Measurements from ENCODE around the gene PDF. TPM values are rescaled to one million over a fixed set of nuclear protein-coding genes. Genes with fewer than 3 reads are reported as not detected.

Gene PDF
- total RNA-seq, 1 donor = 11.2 TPM

GRCh38 chr16:69316595-69317034 is 13.8 kb downstream of the PDF start:
- Histone ChIP-seq H3K27ac (ENCODE audit: low read depth, low read length) (no peak overlapping the region), H3K27me3 (ENCODE audit: insufficient read depth, low read length) (no peaks in the 10 kb centered on the region), H3K4me2 (ENCODE audit: insufficient read depth, low read length) (no peak overlapping the region), H3K4me1 (ENCODE audit: insufficient read depth, low read length) (peaks cover 6% of the 10 kb centered on the region), H3K36me3 (ENCODE audit: insufficient read depth, low read length) (peaks cover 75% of the 10 kb centered on the region), H4K20me1 (ENCODE audit: insufficient read depth, low read length) (peaks cover 28% of the 10 kb centered on the region), H3K4me3 (ENCODE audit: insufficient read depth, low read length) (no peak overlapping the region), H3K79me2 (ENCODE audit: insufficient read depth, low read length) (peaks cover 85% of the 10 kb centered on the region), H2AFZ (ENCODE audit: low read length) (no peak overlapping the region), H3K9me3 (ENCODE audit: low read depth, low read length) (no peaks in the 10 kb centered on the region)
- no peak for DNase-seq (ENCODE audit: insufficient read length, low spot score, missing footprints)
- no peak for TF ChIP-seq CTCF (IDR thresholded peaks at IDR 0.05; ENCODE audit: extremely low read depth, low read depth, low read length)

GRCh38 chr16:69315486-69316311 is 14.7 kb downstream of the PDF start:
- Histone ChIP-seq H3K36me3 (ENCODE audit: insufficient read depth, low read length) (peaks cover 66% of the 10 kb centered on the region), H3K4me3 (ENCODE audit: insufficient read depth, low read length) (no peak overlapping the region)

GRCh38 chr16:69314534-69314933 is 15.9 kb downstream of the PDF start:
- no peak for DNase-seq (ENCODE audit: insufficient read length, low spot score, missing footprints)
- Histone ChIP-seq H2AFZ (ENCODE audit: low read length) (no peak overlapping the region), H3K4me1 (ENCODE audit: insufficient read depth, low read length) (peaks cover 6% of the 10 kb centered on the region), H3K27ac (ENCODE audit: low read depth, low read length) (no peak overlapping the region), H3K4me2 (ENCODE audit: insufficient read depth, low read length) (no peak overlapping the region), H4K20me1 (ENCODE audit: insufficient read depth, low read length) (peaks cover 23% of the 10 kb centered on the region), H3K9me3 (ENCODE audit: low read depth, low read length) (no peaks in the 10 kb centered on the region), H3K27me3 (ENCODE audit: insufficient read depth, low read length) (no peaks in the 10 kb centered on the region), H3K4me3 (ENCODE audit: insufficient read depth, low read length) (no peak overlapping the region), H3K79me2 (ENCODE audit: insufficient read depth, low read length) (peaks cover 69% of the 10 kb centered on the region), H3K36me3 (ENCODE audit: insufficient read depth, low read length) (peaks cover 55% of the 10 kb centered on the region)
- TF ChIP-seq CTCF (IDR thresholded peaks at IDR 0.05; ENCODE audit: extremely low read depth, low read depth, low read length) = no peak

More at GRCh38 chr16:69315486-69316311, 14.7 kb downstream of the PDF start:
- Histone ChIP-seq H4K20me1 (ENCODE audit: insufficient read depth, low read length) (peaks cover 24% of the 10 kb centered on the region), H2AFZ (ENCODE audit: low read length) (no peak overlapping the region), H3K27me3 (ENCODE audit: insufficient read depth, low read length) (no peaks in the 10 kb centered on the region), H3K27ac (ENCODE audit: low read depth, low read length) (no peak overlapping the region), H3K9me3 (ENCODE audit: low read depth, low read length) (no peaks in the 10 kb centered on the region), H3K4me2 (ENCODE audit: insufficient read depth, low read length) (no peak overlapping the region), H3K79me2 (ENCODE audit: insufficient read depth, low read length) (peaks cover 81% of the 10 kb centered on the region), H3K4me1 (ENCODE audit: insufficient read depth, low read length) (peaks cover 6% of the 10 kb centered on the region)
- no peak for DNase-seq (ENCODE audit: insufficient read length, low spot score, missing footprints)
- TF ChIP-seq CTCF (IDR thresholded peaks at IDR 0.05; ENCODE audit: extremely low read depth, low read depth, low read length) = no peak

GRCh38 chr16:69313469-69313868 is 16.9 kb downstream of the PDF start:
- Histone ChIP-seq H3K4me2 (ENCODE audit: insufficient read depth, low read length) (no peak overlapping the region), H2AFZ (ENCODE audit: low read length) (no peak overlapping the region), H3K9me3 (ENCODE audit: low read depth, low read length) (no peaks in the 10 kb centered on the region), H3K27ac (ENCODE audit: low read depth, low read length) (no peak overlapping the region), H3K79me2 (ENCODE audit: insufficient read depth, low read length) (peaks cover 59% of the 10 kb centered on the region), H3K36me3 (ENCODE audit: insufficient read depth, low read length) (peaks cover 44% of the 10 kb centered on the region), H3K4me1 (ENCODE audit: insufficient read depth, low read length) (peaks cover 6% of the 10 kb centered on the region), H3K4me3 (ENCODE audit: insufficient read depth, low read length) (no peak overlapping the region), H3K27me3 (ENCODE audit: insufficient read depth, low read length) (no peaks in the 10 kb centered on the region), H4K20me1 (ENCODE audit: insufficient read depth, low read length) (peaks cover 23% of the 10 kb centered on the region)
- TF ChIP-seq CTCF (IDR thresholded peaks at IDR 0.05; ENCODE audit: extremely low read depth, low read depth, low read length) = no peak
- no peak for DNase-seq (ENCODE audit: insufficient read length, low spot score, missing footprints)
